NCI-H1092 (cell line): ENCODE measurements around the gene SYP.
"Not testable (repeated sequence)": the region's sequence is repeated elsewhere in the genome, so short reads cannot be mapped to it uniquely, and the experiment has no call there.

Source experiments
- DNase-seq: peaks from one replicate; lab custom pipeline; 2025; lab: John Stamatoyannopoulos, UW

SYP gene

GRCh38 chrX:49189606-49190005 lies 10.4 kb downstream of the SYP start:
- DNase-seq, result no peak

GRCh38 chrX:49188468-49189076 lies 11.4 kb downstream of the SYP start:
- DNase-seq, result no peak

GRCh38 chrX:49187526-49187925 lies 12.5 kb downstream of the SYP start:
- DNase-seq, result no peak

- DNase-seq, result no peak
These were observed 13.0 kb downstream of the SYP start for GRCh38 chrX:49187028-49187394.

DNA sequence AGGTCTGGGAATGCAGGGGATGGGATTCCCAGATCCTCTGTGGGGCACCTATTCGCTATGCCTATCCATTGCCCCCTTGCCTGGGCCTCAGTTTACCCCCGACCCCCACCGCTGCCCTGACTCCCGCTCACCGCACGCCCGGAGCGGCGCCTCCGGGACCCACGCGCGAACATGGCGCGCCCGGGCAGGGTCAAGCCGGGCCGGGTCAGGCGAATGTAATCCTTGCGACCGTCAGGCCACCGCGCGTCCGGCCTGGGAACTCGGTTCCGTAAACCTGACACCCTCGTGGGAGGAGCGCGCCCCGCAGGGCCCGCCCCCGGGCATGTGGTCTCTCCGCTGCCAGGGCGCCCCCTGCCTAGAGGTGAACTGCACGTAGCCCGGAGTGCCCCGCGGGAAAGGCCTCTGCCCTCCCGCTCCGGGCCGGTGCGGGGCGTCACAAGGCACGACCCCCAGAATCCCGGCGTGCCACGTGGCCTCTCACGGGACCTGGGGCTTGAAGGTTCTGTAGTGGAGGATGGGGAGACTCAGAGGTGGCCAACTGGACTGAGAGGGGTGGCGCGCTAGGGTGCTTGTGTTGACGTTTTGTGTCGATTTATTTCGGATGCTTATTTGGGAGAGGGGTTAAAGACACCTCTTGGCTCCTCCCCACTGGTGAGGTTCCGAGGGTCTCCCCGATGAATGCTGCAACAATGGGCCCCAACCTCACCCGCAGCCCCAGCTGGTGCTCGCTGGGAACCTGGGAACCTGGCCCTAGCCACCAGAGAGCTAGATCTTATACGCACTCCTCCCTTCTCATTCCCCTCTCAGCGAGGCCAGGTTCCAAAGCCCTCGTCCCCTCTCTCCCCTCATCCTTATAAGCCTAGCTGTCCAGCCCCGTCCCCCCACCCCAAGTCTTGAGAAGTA lies 13.6 kb downstream of the SYP start, which contains the start of gene PRICKLE3:
Gene PRICKLE3 (minus strand): TSS at position 249 of the 903 bp plus-strand sequence. CDS start 76 bp downstream, at position 173.
- peak; percentile 42 for DNase-seq

DNA sequence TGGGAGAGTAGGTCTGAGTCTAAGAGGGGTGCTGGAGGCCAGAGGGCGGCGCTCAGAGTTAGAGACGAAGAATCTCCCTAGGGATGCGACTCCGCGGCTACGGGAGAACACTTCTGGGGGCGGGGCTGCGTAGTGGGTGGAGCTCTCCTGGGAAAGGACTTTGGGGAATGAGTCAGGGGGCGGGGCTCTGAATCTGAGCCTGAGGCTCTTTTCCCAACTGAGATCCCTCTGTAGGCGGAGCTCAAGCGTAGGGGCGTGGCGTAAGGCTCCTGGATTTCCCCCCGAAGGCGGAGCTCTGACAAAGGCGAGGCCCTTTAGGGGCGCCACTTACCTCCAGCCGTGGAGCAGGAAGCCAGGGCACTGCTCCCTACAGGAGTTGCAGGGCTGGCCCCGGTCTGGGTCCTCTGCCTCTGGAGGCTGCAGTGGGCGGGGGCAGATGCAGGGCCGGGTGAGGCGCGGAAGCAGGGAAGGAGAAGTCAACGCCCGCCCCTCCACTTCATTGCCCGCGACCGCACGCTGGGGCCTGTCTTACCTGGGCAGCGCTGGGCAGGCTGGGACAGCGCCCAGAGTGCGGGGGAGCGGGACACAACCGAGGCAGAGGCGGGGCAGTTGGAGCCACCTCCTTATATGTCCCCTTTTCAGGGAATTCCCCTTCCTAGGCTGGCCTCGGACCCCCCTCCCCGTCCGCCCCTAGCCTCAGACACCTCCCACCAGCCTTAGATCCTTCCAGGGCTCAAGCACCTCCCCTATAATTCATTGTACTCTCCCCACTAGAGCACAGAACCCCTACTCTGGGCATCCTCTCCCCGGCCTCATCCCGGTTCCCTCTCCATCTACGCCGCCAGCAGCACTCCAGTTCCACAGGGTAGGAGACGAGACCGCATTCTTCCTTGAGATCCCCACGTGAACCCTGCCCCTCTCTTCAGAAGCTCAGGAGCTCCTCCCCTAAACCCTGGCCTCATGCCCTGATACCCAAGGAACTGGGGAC lies 15.4 kb downstream of the SYP start:
- DNase-seq, result peak; percentile 82

DNA sequence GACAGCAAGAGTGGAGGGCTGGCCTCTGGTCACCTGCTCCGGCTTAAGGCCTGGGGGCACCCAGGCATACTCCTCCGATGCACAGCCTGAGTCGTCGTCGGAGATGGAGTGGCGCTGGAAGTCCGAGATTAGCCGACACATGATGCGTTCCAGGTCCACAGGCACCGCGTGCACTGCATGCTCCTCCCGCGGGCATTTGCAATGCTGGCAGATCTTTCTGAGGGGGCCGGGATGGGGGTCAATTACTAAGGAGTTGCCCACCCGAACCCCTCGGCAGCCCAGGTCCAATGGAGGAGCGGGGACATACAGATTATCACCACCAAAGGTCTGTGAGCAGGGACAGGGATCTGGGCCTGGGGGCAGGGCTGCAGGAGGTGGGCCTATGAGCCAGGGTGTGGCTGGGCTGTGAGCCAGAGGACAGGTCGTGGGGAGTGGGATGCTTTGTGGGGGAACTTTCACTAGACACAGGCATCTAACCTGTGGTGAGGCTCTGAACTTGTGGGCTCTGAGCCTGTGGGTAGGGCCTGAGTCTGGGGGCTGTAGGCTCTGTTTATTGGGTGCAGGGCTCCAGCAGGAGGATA lies 16.2 kb downstream of the SYP start:
- DNase-seq, result no peak

GRCh38 chrX:49179358-49179757 lies 20.6 kb downstream of the SYP start:
- no peak for DNase-seq

- DNase-seq, result no peak
These were observed 21.5 kb downstream of the SYP start for GRCh38 chrX:49178537-49178936.

GRCh38 chrX:49177873-49178480 lies 22.0 kb downstream of the SYP start:
- DNase-seq, result no peak

GRCh38 chrX:49177338-49177833 lies 22.6 kb downstream of the SYP start:
- DNase-seq, result no peak

- no peak for DNase-seq
These were observed 23.3 kb downstream of the SYP start for GRCh38 chrX:49176421-49177326.

DNA sequence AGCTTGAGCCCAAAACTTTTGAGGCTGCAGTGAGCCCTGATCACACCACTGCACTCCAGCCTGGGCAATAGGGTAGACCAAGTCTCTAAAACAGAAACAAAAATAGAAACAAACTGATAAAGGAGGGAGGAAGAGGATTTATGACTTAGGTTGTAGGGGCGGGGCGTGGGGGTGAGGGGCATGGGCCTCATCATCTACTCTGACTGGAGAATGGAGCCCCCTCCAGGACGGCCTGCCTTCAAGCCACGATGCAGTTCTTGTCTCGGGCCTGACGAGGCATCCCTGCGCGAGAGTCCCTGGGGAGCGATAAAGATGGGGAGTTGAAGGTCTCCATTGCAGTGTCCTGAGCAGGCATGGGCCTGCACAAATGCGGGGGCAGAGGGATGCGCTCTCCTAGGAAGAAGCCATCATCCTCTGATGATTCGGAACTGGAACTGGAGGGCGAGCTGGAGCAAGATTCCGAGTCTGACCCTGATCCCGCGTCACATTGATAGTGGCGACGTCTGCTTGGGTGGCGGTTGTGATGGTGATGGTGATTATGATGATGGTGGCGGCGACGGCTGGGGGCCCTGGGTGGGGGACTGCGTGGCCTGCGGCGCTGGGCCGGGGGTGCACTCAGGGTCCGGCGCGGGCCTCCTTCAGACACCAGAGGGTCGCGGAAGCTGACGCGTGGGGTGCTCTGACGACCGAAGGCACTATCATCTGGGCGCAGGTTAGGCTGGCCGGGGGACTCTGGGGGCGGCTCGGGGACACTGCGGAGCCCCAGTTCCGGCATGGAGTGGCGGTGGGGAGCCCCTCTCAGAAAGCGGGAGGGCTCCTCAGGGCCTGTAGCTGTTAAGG lies 24.3 kb downstream of the SYP start:
- DNase-seq, result no peak

- DNase-seq, result no peak
These were observed 25.3 kb downstream of the SYP start for GRCh38 chrX:49174723-49175122.

- not testable (repeated sequence) for DNase-seq
These were observed 26.4 kb downstream of the SYP start for GRCh38 chrX:49173544-49173943.

- peak; percentile 62 for DNase-seq
These were observed 27.7 kb downstream of the SYP start for GRCh38 chrX:49172280-49172780.

- DNase-seq, result no peak
These were observed 28.2 kb downstream of the SYP start, which contains the start of gene PLP2 for GRCh38 chrX:49171752-49172279. Gene PLP2, plus strand, starts transcription at chrX:49171898. Its CDS starts 103 bp downstream, at chrX:49172001.

- no peak for DNase-seq
These were observed 32.3 kb downstream of the SYP start for GRCh38 chrX:49167740-49168108.
